ENCODE results near the gene CCL4. TPM values are rescaled to one million over a fixed set of nuclear protein-coding genes. Genes with fewer than 3 reads are reported as not detected.

CCL4 gene
- total and polyA plus RNA-seq, 4 donors = 2.7 to 10.2 (median 6.6) TPM

- Histone ChIP-seq H3K4me1 (ENCODE audit: control insufficient read depth, insufficient read depth, low read length) (no peaks in the 10 kb centered on the region), H3K4me3 (ENCODE audit: low read depth, low read length) (no peak overlapping the region)
- DNase-seq (ENCODE audit: low read depth in 4 of 6, low spot score in 6 of 6) = peak; percentile 26 to 82 (median 67)
Measured at GRCh38 chr17:36148559-36149295, 45.1 kb downstream of the CCL4 start.

GRCh38 chr17:36149296-36149820, 45.7 kb downstream of the CCL4 start:
- H3K9me3 ChIP-seq (ENCODE audit: control insufficient read depth, insufficient read depth, low read length) = no peaks in the 10 kb centered on the region
- H3K4me3 ChIP-seq (ENCODE audit: low read depth, low read length) = no peak overlapping the region
- H3K27ac ChIP-seq (ENCODE audit: low read depth, low read length) = no peak overlapping the region
- no peaks in the 10 kb centered on the region for H3K36me3 ChIP-seq (ENCODE audit: control insufficient read depth, insufficient read depth, low read length)
- WGBS (ENCODE audit: insufficient coverage) = 42% methylated on average over 6 of the region's 11 CpGs
- peak in 3 of 6 donors; percentile 15 to 39 (median 35) for DNase-seq (ENCODE audit: low read depth in 4 of 6, low spot score in 6 of 6)
- peaks cover 4% of the 10 kb centered on the region for H3K27me3 ChIP-seq (ENCODE audit: control insufficient read depth, insufficient read depth, low read length)
- no peaks in the 10 kb centered on the region for H3K4me1 ChIP-seq (ENCODE audit: control insufficient read depth, insufficient read depth, low read length)

More at GRCh38 chr17:36148559-36149295, 45.1 kb downstream of the CCL4 start:
- 0% methylated on average over 1 of the region's 6 CpGs for WGBS (ENCODE audit: insufficient coverage)
- Histone ChIP-seq H3K27ac (ENCODE audit: low read depth, low read length) (no peak overlapping the region), H3K36me3 (ENCODE audit: control insufficient read depth, insufficient read depth, low read length) (no peaks in the 10 kb centered on the region), H3K9me3 (ENCODE audit: control insufficient read depth, insufficient read depth, low read length) (no peaks in the 10 kb centered on the region), H3K27me3 (ENCODE audit: control insufficient read depth, insufficient read depth, low read length) (peaks cover 4% of the 10 kb centered on the region)

GRCh38 chr17:36151891-36152638, 48.4 kb downstream of the CCL4 start:
- no peaks in the 10 kb centered on the region for H3K36me3 ChIP-seq (ENCODE audit: control insufficient read depth, insufficient read depth, low read length)
- no peak overlapping the region for H3K27ac ChIP-seq (ENCODE audit: low read depth, low read length)
- no peak for DNase-seq (ENCODE audit: low read depth in 4 of 6, low spot score in 6 of 6)
- no peaks in the 10 kb centered on the region for H3K9me3 ChIP-seq (ENCODE audit: control insufficient read depth, insufficient read depth, low read length)
- WGBS (ENCODE audit: insufficient coverage) = 100% methylated on average over 1 of the region's 4 CpGs
- no peak overlapping the region for H3K4me3 ChIP-seq (ENCODE audit: low read depth, low read length)
- H3K4me1 ChIP-seq (ENCODE audit: control insufficient read depth, insufficient read depth, low read length) = no peaks in the 10 kb centered on the region
- H3K27me3 ChIP-seq (ENCODE audit: control insufficient read depth, insufficient read depth, low read length) = peaks cover 4% of the 10 kb centered on the region

- no peak for DNase-seq (ENCODE audit: low read depth in 4 of 6, low spot score in 6 of 6)
- WGBS (ENCODE audit: insufficient coverage) = 93% methylated on average over 7 of the region's 8 CpGs
- H3K9me3 ChIP-seq (ENCODE audit: control insufficient read depth, insufficient read depth, low read length) = no peaks in the 10 kb centered on the region
- H3K36me3 ChIP-seq (ENCODE audit: control insufficient read depth, insufficient read depth, low read length) = no peaks in the 10 kb centered on the region
- H3K4me3 ChIP-seq (ENCODE audit: low read depth, low read length) = no peak overlapping the region
- H3K27me3 ChIP-seq (ENCODE audit: control insufficient read depth, insufficient read depth, low read length) = peaks cover 2% of the 10 kb centered on the region
- no peak overlapping the region for H3K27ac ChIP-seq (ENCODE audit: low read depth, low read length)
- H3K4me1 ChIP-seq (ENCODE audit: control insufficient read depth, insufficient read depth, low read length) = no peaks in the 10 kb centered on the region
Measured at GRCh38 chr17:36152639-36153120, 49.1 kb downstream of the CCL4 start.

DNA sequence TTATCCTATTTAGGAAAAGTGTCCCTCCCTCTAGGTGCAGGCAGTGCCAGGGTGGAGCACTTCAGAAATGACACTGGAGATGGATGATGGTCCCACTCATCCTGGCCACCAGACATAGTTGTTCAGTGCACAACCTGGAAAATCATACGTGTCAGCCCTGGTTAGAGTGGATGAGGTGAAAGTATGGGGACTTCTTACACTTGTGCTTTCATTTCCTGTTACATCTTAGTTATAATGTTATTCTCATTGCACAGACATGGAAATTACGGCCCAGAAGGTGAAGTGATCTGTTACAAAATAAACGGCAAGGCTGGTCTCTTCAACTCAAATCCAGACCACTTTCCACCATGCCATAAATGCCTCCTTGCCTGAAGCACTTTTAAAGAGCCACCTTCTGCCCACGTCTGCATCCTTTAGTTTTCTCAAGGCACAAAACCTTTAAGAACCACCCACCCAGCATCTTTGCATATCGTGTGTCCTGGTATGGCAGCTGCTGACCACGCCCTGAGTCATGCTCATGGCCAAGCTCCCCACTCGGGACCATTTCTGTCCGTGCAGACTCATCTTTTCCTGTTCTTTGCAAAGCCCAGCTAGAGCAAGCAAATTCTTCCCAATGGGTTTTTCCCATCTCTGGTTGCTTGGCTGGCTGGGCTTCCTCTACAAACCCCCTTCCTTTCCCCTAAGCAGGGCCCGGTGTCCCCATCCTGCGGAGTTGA, 50.4 kb downstream of the CCL4 start:
- Histone ChIP-seq H3K9me3 (ENCODE audit: control insufficient read depth, insufficient read depth, low read length) (no peaks in the 10 kb centered on the region), H3K36me3 (ENCODE audit: control insufficient read depth, insufficient read depth, low read length) (no peaks in the 10 kb centered on the region), H3K27me3 (ENCODE audit: control insufficient read depth, insufficient read depth, low read length) (peaks cover 2% of the 10 kb centered on the region), H3K4me1 (ENCODE audit: control insufficient read depth, insufficient read depth, low read length) (no peaks in the 10 kb centered on the region), H3K27ac (ENCODE audit: low read depth, low read length) (no peak overlapping the region), H3K4me3 (ENCODE audit: low read depth, low read length) (no peak overlapping the region)
- WGBS (ENCODE audit: insufficient coverage) = 89% methylated on average over 6 of the region's 10 CpGs
- DNase-seq (ENCODE audit: low read depth in 4 of 6, low spot score in 6 of 6) = no peak

Small RNA genes lying within 50 kb of the gene (small RNA-seq; reads per million reads assigned to genes)
- gene RN7SL301P (ENCODE audit: low replicate concordance) = not detected

Other genes starting within 250 kb of the CCL4 start
- gene HEATR9, start 234.9 kb upstream of the CCL4 start, total RNA-seq = not detected
- gene HEATR9, start 234.9 kb upstream of the CCL4 start, polyA plus RNA-seq (ENCODE audit: insufficient read length in 2 of 2) = under 1 TPM in 1 of 2 donors, not detected in 1; 0.44 TPM
- gene CCL5, start 223.5 kb upstream of the CCL4 start, total RNA-seq = under 1 TPM; 0.59 to 0.83 TPM
- gene CCL5, start 223.5 kb upstream of the CCL4 start, polyA plus RNA-seq (ENCODE audit: insufficient read length in 2 of 2) = under 1 TPM; 0.60 to 0.96 TPM
- 1 to 10 TPM; 1.4 TPM for gene RDM1, start 173.1 kb upstream of the CCL4 start, total RNA-seq
- 1 to 10 TPM; 2.4 to 2.5 TPM for gene RDM1, start 173.1 kb upstream of the CCL4 start, polyA plus RNA-seq (ENCODE audit: insufficient read length in 2 of 2)
- gene LYZL6, start 160.1 kb upstream of the CCL4 start, total RNA-seq = not detected
- not detected for gene LYZL6, start 160.1 kb upstream of the CCL4 start, polyA plus RNA-seq (ENCODE audit: insufficient read length in 2 of 2)
- under 1 TPM; 0.20 to 0.28 TPM for gene CCL16, start 122.3 kb upstream of the CCL4 start, total RNA-seq
- under 1 TPM in 1 of 2 donors, not detected in 1; 0.30 TPM for gene CCL16, start 122.3 kb upstream of the CCL4 start, polyA plus RNA-seq (ENCODE audit: insufficient read length in 2 of 2)
- gene CCL14, start 117.1 kb upstream of the CCL4 start, total RNA-seq = 10 to 100 TPM in 1 of 2 donors, 1 to 10 TPM in 1; 1.7 to 42.0 TPM
- 1 to 10 TPM; 4.1 to 8.9 TPM for gene CCL14, start 117.1 kb upstream of the CCL4 start, polyA plus RNA-seq (ENCODE audit: insufficient read length in 2 of 2)
- not detected for gene CCL15, start 102.3 kb upstream of the CCL4 start, total RNA-seq
- under 1 TPM in 1 of 2 donors, not detected in 1; 0.23 TPM for gene CCL15, start 102.3 kb upstream of the CCL4 start, polyA plus RNA-seq (ENCODE audit: insufficient read length in 2 of 2)
- under 1 TPM in 1 of 2 donors, not detected in 1; 0.28 TPM for gene CCL23, start 85.9 kb upstream of the CCL4 start, total RNA-seq
- gene CCL23, start 85.9 kb upstream of the CCL4 start, polyA plus RNA-seq (ENCODE audit: insufficient read length in 2 of 2) = not detected
- not detected for gene CCL18, start 39.6 kb upstream of the CCL4 start, total RNA-seq
- gene CCL18, start 39.6 kb upstream of the CCL4 start, polyA plus RNA-seq (ENCODE audit: insufficient read length in 2 of 2) = not detected
- gene CCL3, start 13.7 kb upstream of the CCL4 start, total RNA-seq = 10 to 100 TPM in 1 of 2 donors, 1 to 10 TPM in 1; 6.0 to 21.8 TPM
- 10 to 100 TPM in 1 of 2 donors, 1 to 10 TPM in 1; 5.8 to 16.0 TPM for gene CCL3, start 13.7 kb upstream of the CCL4 start, polyA plus RNA-seq (ENCODE audit: insufficient read length in 2 of 2)
- gene TBC1D3B, start 72.8 kb downstream of the CCL4 start, total RNA-seq = 1 to 10 TPM; 1.2 to 4.0 TPM
- gene TBC1D3B, start 72.8 kb downstream of the CCL4 start, polyA plus RNA-seq (ENCODE audit: insufficient read length in 2 of 2) = 10 to 100 TPM; 14.2 to 32.5 TPM
- gene CCL3L1, start 92.9 kb downstream of the CCL4 start, total RNA-seq = 1 to 10 TPM; 2.8 to 6.3 TPM
- gene CCL3L1, start 92.9 kb downstream of the CCL4 start, polyA plus RNA-seq (ENCODE audit: insufficient read length in 2 of 2) = 1 to 10 TPM; 2.7 to 8.0 TPM
- gene CCL4L2, start 107.2 kb downstream of the CCL4 start, total RNA-seq = 10 to 100 TPM in 1 of 2 donors, 1 to 10 TPM in 1; 3.1 to 10.4 TPM
- 1 to 10 TPM; 2.1 to 6.6 TPM for gene CCL4L2, start 107.2 kb downstream of the CCL4 start, polyA plus RNA-seq (ENCODE audit: insufficient read length in 2 of 2)
- not detected for gene TBC1D3I, start 160.7 kb downstream of the CCL4 start, total RNA-seq
- 1 to 10 TPM in 1 of 2 donors, under 1 TPM in 1; 0.68 to 9.5 TPM for gene TBC1D3I, start 160.7 kb downstream of the CCL4 start, polyA plus RNA-seq (ENCODE audit: insufficient read length in 2 of 2)
- not detected for gene TBC1D3G, start 220.1 kb downstream of the CCL4 start, total RNA-seq
- gene TBC1D3G, start 220.1 kb downstream of the CCL4 start, polyA plus RNA-seq (ENCODE audit: insufficient read length in 2 of 2) = not detected